ENCODE results near the gene COL5A2. TPM values are rescaled to one million over a fixed set of nuclear protein-coding genes. Genes with fewer than 3 reads are reported as not detected.

COL5A2 gene
- total RNA-seq, 3 donors from 2014 or later = 22.7 to 111 (median 30.8) TPM

DNA sequence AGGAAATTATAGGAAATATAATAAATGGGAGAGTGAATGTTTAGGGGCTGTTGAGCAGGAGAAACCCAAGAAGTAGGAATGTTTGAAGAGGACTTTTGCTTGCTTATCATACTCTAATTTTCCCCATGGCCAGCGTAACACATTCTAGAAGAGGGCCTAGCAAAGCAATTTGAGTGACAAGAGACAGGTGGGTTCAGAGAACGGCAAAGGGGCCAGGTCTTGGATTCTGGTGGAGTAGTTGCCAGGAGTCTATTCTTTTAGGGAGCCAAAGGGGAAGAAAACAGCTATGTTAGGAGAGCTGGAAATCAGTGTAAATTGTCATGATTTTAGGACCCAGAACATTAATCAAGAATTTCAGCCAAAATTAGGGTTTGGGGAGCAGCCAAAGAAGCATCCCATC, 96.5 kb downstream of the COL5A2 start:
- Histone ChIP-seq H3K9me3 (no peaks in the 10 kb centered on the region), H3K27ac (no peak overlapping the region), H3K4me3 (no peak overlapping the region), H3K36me3 (no peaks in the 10 kb centered on the region), H3K27me3 (no peaks in the 10 kb centered on the region), H3K4me1 (no peaks in the 10 kb centered on the region)
- intact Hi-C loops (cut with DNase I; ENCODE audit: low total_unique reads) = no loop called here
- DNase-seq (ENCODE audit: low spot score in 2 of 2) = no peak
- TF ChIP-seq, protein P1, sequence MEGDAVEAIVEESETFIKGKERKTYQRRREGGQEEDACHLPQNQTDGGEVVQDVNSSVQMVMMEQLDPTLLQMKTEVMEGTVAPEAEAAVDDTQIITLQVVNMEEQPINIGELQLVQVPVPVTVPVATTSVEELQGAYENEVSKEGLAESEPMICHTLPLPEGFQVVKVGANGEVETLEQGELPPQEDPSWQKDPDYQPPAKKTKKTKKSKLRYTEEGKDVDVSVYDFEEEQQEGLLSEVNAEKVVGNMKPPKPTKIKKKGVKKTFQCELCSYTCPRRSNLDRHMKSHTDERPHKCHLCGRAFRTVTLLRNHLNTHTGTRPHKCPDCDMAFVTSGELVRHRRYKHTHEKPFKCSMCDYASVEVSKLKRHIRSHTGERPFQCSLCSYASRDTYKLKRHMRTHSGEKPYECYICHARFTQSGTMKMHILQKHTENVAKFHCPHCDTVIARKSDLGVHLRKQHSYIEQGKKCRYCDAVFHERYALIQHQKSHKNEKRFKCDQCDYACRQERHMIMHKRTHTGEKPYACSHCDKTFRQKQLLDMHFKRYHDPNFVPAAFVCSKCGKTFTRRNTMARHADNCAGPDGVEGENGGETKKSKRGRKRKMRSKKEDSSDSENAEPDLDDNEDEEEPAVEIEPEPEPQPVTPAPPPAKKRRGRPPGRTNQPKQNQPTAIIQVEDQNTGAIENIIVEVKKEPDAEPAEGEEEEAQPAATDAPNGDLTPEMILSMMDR (IDR thresholded peaks at IDR 0.05) = no peak
- TF ChIP-seq POLR2A (IDR thresholded peaks at IDR 0.05) = no peak
- TF ChIP-seq POLR2AphosphoS5 (IDR thresholded peaks at IDR 0.05) = no peak

DNA sequence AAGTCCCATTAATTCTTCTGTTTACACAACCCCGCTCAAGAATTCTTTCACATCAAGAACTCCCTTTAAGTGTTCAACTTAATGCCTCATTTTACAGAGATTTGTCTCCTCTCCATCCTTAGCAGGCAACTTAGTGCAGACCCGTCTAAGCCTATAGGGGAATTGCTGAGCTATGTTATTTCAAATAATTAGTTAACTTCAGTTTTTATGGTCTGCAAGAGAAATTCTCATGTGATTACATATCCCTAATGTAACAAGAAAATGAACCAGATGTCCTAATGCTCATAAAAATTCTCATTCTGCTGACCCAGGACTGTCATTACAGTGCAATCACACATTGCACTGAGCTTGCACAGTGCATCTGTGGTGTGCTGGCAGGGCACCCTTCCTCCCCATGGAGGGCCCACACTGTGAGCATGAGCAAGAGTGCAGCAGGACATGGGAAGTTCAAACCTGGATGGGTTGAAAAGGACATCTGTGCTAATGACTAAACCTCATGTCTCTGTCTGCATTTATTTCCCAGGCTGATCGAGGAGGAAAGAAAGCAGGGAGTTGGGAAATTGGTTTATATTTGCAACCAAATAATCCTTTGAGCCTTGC, 97.1 kb downstream of the COL5A2 start:
- intact Hi-C loops (cut with DNase I; ENCODE audit: low total_unique reads) = no loop called here
- Histone ChIP-seq H3K27me3 (no peaks in the 10 kb centered on the region), H3K27ac (no peak overlapping the region), H3K4me1 (no peaks in the 10 kb centered on the region), H3K36me3 (no peaks in the 10 kb centered on the region), H3K9me3 (no peaks in the 10 kb centered on the region), H3K4me3 (no peak overlapping the region)
- TF ChIP-seq, protein P1 (IDR thresholded peaks at IDR 0.05) = no peak
- TF ChIP-seq POLR2A (IDR thresholded peaks at IDR 0.05) = no peak
- no peak for DNase-seq (ENCODE audit: low spot score in 2 of 2)

DNA sequence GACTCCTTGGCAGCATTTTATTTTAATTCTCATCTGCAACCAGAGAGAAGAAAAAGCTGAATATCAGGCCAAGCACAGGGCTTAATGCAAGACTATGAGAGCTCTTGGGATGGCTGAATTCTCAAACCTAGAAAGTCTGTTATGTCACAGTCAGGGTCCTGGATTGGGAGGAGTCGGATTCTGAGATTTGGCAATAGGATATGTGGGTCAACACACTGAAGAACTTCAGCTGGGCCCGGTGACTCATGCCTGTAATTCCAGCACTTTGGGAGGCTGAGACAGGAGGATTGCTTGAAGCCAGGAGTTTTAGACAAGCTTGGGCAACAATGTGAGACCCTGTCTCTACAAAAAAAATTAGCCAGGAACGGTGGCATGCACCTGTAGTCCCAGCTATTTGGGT, 103.0 kb downstream of the COL5A2 start:
- no peak for DNase-seq (ENCODE audit: low spot score in 2 of 2)
- Histone ChIP-seq H3K27ac (no peak overlapping the region), H3K36me3 (no peaks in the 10 kb centered on the region), H3K9me3 (no peaks in the 10 kb centered on the region), H3K27me3 (no peaks in the 10 kb centered on the region), H3K4me1 (no peaks in the 10 kb centered on the region), H3K4me3 (no peak overlapping the region)
- TF ChIP-seq POLR2AphosphoS5 (IDR thresholded peaks at IDR 0.05) (no peak), POLR2A (IDR thresholded peaks at IDR 0.05) (no peak)
- TF ChIP-seq, protein P1 (IDR thresholded peaks at IDR 0.05) = no peak
- intact Hi-C loops (cut with DNase I; ENCODE audit: low total_unique reads) = no loop called here

DNA sequence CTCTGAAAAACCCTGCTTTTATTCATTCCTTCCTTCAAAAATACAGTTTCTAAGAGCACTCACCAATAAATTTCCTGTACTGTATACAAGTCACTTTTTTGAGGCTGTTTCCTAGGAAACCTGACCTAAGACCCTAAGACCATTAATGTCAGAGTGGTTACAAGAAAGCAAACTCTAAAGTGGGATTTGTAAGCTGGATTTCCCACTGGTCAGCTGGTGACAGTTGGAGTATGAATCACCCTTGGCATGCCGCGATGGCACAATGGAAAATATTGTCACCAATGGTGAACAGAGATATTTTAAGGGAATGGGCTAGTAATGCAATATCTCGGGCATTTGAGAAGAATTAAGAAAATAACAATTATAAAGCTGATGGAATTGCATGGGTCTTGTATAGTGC, 103.4 kb downstream of the COL5A2 start:
- no peak for DNase-seq (ENCODE audit: low spot score in 2 of 2)
- intact Hi-C loops (cut with DNase I; ENCODE audit: low total_unique reads) = no loop called here
- no peaks in the 10 kb centered on the region for H3K36me3 ChIP-seq

DNA sequence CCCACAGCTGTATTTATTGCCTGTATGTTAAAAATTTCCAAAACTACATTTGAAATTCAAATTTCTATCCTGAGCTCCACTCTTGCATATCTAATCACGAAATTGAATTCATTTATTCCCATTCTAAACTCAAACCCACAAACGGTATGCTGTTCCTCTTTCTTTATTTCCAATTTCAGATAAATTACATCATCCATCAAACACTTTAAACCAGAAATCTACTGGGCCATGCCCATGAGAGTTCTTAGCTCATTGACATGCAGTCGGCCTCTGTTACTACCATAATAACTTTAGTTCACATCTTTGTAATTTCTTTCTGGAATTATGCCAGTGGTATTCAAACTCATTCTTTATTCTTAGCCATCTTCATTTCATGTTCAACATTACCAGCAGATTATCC, 105.1 kb downstream of the COL5A2 start:
- no peak for DNase-seq (ENCODE audit: low spot score in 2 of 2)
- H3K27ac ChIP-seq = no peak overlapping the region
- H3K4me3 ChIP-seq = no peak overlapping the region
- H3K9me3 ChIP-seq = no peaks in the 10 kb centered on the region
- H3K4me1 ChIP-seq = no peaks in the 10 kb centered on the region
- no peaks in the 10 kb centered on the region for H3K36me3 ChIP-seq
- intact Hi-C loops (cut with DNase I; ENCODE audit: low total_unique reads) = no loop called here
- TF ChIP-seq POLR2AphosphoS5 (IDR thresholded peaks at IDR 0.05) = no peak
- TF ChIP-seq, protein P1 (IDR thresholded peaks at IDR 0.05) = no peak
- TF ChIP-seq POLR2A (IDR thresholded peaks at IDR 0.05) = no peak
- no peaks in the 10 kb centered on the region for H3K27me3 ChIP-seq

More for the DNA sequence above, 103.4 kb downstream of the COL5A2 start:
- H3K9me3 ChIP-seq = no peaks in the 10 kb centered on the region
- H3K4me1 ChIP-seq = no peaks in the 10 kb centered on the region
- TF ChIP-seq POLR2AphosphoS5 (IDR thresholded peaks at IDR 0.05) (no peak), POLR2A (IDR thresholded peaks at IDR 0.05) (no peak)
- TF ChIP-seq, protein P1 (IDR thresholded peaks at IDR 0.05) = no peak
- H3K27me3 ChIP-seq = no peaks in the 10 kb centered on the region
- H3K4me3 ChIP-seq = no peak overlapping the region
- H3K27ac ChIP-seq = no peak overlapping the region
